Left lung (tissue), 10 donors: Measurements from ENCODE around the gene SCO1. TPM values are rescaled to one million over a fixed set of nuclear protein-coding genes. Genes with fewer than 3 reads are reported as not detected.
A peak's percentile ranks its signal among the peaks of the same experiment; 100 is the strongest.
"Not testable (repeated sequence)": the region's sequence is repeated elsewhere in the genome, so short reads cannot be mapped to it uniquely, and the experiment has no call there.

Source experiments
- ATAC-seq: fragments of 200-7000 bp; cut with Tn5 transposase; one replicate; pipeline ENCODE4 v1.9.1; 2020; ENCODE audit warnings: moderate library complexity
- DNase-seq, 4 donors: peaks; one replicate each; pipeline ENCODE4 v3.0.0-alpha.2; 2013 to 2020
- H3K27ac ChIP-seq, 2 donors: fragments of 200-600 bp; sonication (generic) in 1 of 2; one replicate each; pipeline versions ENCODE4 v1.5.0 to v1.8.0; 2020 to 2021
- H3K27me3 ChIP-seq, 2 donors: fragments of 200-600 bp; sonication (generic) in 1 of 2; one replicate each; pipeline versions ENCODE4 v1.5.0 to v1.8.0; 2020 to 2021
- H3K36me3 ChIP-seq, 2 donors: fragments of 200-600 bp; sonication (generic) in 1 of 2; one replicate each; pipeline versions ENCODE4 v1.5.0 to v1.8.0; 2020 to 2021
- H3K4me1 ChIP-seq, 2 donors: fragments of 200-600 bp; one replicate each; pipeline ENCODE4 v1.8.0; 2021
- H3K4me3 ChIP-seq, 2 donors: fragments of 200-600 bp; sonication (generic) in 1 of 2; one replicate each; pipeline versions ENCODE4 v1.5.0 to v1.8.0; 2020 to 2021; ENCODE audit warnings: mild to moderate bottlenecking in 1 of 2
- H3K9me3 ChIP-seq, 2 donors: fragments of 200-600 bp; sonication (generic) in 1 of 2; one replicate each; pipeline versions ENCODE4 v1.5.0 to v1.8.0; 2020 to 2021
- intact Hi-C, 2 donors: fragments of 100-400 bp; cut with DNase I; formaldehyde crosslinking; loops; one replicate each; pipeline versions ENCODE4 v1.11.2 to v1.14.2; 2022
- polyA plus RNA-seq, 6 donors: library from polyadenylated mRNA; unstranded; fragments of 120-200 nt; gene quantifications; one replicate each; pipeline ENCODE4 v1.2.1, GENCODE V29; 2013; ENCODE audit not compliant: insufficient read length in 6 of 6
- total RNA-seq, 2 donors: library from RNA; stranded (reverse); fragmentation: NEBNext Ultra II Directional; extraction: Animal tissue kit (Norgen Biotek cat#: 25700); gene quantifications; one replicate each; pipeline ENCODE4 v1.2.1, GENCODE V29; 2021
- TF ChIP-seq, protein P1 (sequence below), 2 donors: fragments of 200-600 bp; sonication (generic) in 1 of 2; IDR thresholded peaks; one replicate each; pipeline versions ENCODE4 v1.5.0 to v1.8.0; 2021; ENCODE audit warnings: antibody characterized with exemption in 2 of 2
- donor health status: DM: no; HTN: yes; CAD: no.
- donor health status: DM: no; HTN: no; CAD: no.

The SCO1 gene
- total and polyA plus RNA-seq, 8 donors: 24.5 to 29.6 (median 26.7) TPM

DNA sequence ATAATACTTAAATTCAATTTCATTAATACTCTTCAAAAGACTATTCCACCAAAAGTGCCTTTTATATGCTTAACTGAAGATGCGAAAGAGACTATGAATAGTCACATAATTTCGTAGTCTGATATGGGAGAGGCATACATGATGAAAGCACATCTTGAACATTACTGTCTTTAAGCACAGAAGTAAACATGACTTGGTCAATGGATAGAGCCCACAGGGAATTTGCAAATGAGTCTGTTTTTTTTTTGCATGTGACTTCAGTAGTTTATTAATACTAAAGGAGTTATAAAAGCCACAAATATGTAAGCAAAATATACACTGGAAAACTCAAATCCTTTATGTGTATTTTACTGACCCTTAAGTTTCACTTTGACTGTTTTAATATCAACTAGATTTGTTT lies 16.0 kb upstream of the SCO1 start:
- Histone ChIP-seq H3K36me3 (peaks cover 0 to 54% of the 10 kb centered on the region in 2 donors), H3K4me1 (no peaks in the 10 kb centered on the region), H3K27ac (no peak overlapping the region), H3K27me3 (no peaks in the 10 kb centered on the region), H3K4me3 (no peak overlapping the region), H3K9me3 (no peaks in the 10 kb centered on the region)
- ATAC-seq: no peak
- TF ChIP-seq, protein P1, sequence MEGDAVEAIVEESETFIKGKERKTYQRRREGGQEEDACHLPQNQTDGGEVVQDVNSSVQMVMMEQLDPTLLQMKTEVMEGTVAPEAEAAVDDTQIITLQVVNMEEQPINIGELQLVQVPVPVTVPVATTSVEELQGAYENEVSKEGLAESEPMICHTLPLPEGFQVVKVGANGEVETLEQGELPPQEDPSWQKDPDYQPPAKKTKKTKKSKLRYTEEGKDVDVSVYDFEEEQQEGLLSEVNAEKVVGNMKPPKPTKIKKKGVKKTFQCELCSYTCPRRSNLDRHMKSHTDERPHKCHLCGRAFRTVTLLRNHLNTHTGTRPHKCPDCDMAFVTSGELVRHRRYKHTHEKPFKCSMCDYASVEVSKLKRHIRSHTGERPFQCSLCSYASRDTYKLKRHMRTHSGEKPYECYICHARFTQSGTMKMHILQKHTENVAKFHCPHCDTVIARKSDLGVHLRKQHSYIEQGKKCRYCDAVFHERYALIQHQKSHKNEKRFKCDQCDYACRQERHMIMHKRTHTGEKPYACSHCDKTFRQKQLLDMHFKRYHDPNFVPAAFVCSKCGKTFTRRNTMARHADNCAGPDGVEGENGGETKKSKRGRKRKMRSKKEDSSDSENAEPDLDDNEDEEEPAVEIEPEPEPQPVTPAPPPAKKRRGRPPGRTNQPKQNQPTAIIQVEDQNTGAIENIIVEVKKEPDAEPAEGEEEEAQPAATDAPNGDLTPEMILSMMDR (IDR thresholded peaks at IDR 0.05): no peak
- no peak for DNase-seq
- intact Hi-C loops: no loop called here

DNA sequence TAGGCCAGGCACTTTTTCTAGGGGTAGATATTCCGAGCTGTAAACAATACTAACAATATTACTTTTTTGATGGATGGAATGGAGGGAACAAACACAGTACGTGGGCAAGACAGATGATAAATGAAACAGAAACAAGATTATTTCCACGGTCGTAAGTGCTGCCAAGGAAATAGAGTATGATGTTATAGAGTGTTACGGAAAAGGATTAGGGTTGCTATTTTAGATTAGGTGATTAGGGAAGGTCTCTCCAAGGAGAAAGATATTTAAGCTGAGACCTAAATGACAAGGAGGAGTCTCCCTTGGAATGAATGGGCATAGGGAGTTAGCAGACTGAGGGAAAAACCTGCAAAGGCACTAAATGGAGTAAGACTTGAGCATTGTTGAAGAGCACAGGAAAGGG lies 8.4 kb upstream of the SCO1 start:
- intact Hi-C loops: no loop called here
- no peak for DNase-seq
- no peak overlapping the region for H3K27ac ChIP-seq

DNA sequence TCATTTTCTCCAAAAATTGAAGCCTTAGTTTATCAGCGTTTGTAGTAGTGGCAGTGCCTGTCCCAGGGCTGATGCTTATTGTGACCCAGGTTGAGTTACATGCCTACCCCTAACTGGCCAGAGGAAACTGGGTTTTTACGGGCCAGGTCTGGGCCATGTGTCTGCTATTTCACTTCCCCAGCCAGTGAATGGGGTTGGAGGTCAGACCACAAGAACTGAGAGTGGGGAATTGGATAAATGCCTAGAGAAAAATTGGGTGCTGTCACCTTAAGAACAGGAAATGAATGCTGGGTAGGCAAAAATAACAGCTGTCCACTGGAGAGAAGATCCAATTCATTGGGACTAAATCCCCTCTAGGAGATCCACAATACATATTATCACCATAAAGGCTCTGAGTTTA lies 5.2 kb upstream of the SCO1 start:
- Histone ChIP-seq H3K27ac (no peak overlapping the region), H3K4me3 (no peak overlapping the region), H3K36me3 (peaks cover 0 to 29% of the 10 kb centered on the region in 2 donors), H3K27me3 (no peaks in the 10 kb centered on the region), H3K4me1 (peaks cover 0 to 24% of the 10 kb centered on the region in 2 donors), H3K9me3 (no peaks in the 10 kb centered on the region)
- TF ChIP-seq, protein P1 (IDR thresholded peaks at IDR 0.05): no peak
- intact Hi-C loops: no loop called here
- DNase-seq (no peak), ATAC-seq (no peak)

More for the DNA sequence above, 8.4 kb upstream of the SCO1 start:
- Histone ChIP-seq H3K27me3 (no peaks in the 10 kb centered on the region), H3K4me1 (peaks cover 0 to 3% of the 10 kb centered on the region in 2 donors), H3K9me3 (no peaks in the 10 kb centered on the region), H3K4me3 (no peak overlapping the region), H3K36me3 (peaks cover 0 to 60% of the 10 kb centered on the region in 2 donors)
- TF ChIP-seq, protein P1 (IDR thresholded peaks at IDR 0.05): no peak
- ATAC-seq: no peak

DNA sequence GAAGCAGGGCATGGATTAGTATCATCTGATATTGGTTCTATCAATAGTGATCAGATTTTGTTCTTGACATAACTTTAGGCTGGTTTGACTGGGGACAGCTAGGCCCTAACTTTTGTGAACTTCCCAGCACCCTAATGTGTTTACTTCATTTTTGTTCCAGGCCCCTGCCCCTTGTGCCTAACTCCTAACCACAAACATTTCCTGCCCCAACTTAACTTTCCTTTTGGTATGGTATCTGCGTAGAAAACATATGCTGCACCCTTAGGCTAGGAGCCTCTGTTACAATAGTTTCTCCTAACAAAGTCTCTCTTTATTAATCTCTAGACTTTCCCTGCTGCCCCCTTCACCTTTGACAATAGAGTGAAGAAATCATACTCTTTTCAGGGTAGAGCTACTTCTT lies 2.5 kb upstream of the SCO1 start:
- DNase-seq (no peak), ATAC-seq (no peak)
- Histone ChIP-seq H3K9me3 (no peaks in the 10 kb centered on the region), H3K4me1 (peaks cover 7 to 38% of the 10 kb centered on the region in 2 donors), H3K27ac (no peak overlapping the region), H3K27me3 (no peaks in the 10 kb centered on the region), H3K4me3 (no peak overlapping the region), H3K36me3 (peaks cover 0 to 10% of the 10 kb centered on the region in 2 donors)
- TF ChIP-seq, protein P1 (IDR thresholded peaks at IDR 0.05): no peak
- intact Hi-C loops: no loop called here

DNA sequence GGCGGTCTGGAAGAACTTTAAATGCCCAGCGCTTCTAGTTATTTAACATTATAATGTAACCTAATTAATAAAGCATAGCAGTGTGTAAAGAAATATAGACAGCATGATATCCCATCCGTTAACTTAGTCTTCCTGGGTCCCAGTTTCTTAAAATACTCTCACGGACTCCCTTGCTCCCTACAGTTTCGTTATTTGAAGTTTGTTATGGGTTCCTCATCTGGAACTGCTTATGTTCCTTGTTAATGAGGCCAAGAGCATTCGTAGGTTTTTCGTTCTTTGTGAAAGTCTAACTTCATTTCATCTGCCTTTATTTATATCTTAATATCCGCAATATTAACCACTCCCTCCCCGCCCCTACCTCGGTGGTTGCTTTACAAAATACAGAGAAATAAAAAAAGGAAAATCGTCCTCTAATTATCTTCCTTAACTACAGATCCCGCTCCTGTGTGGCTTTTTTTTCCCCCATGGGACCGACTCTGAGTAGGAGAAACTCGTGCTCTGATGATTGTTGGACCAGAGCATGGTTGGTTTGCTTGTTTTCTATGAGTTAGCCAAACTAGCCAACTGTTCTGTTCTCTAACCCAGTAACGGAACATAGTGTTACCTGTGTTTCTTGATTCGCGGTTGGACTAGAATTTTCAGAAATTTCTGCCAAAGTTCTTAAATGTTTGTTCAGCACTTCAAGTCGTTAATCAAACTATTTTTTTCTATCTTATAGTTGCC lies 924 bp upstream of the SCO1 start:
- intact Hi-C loops: no loop called here
- peak overlapping the region; percentile 94 to 96 for H3K27ac ChIP-seq
- peak overlapping the region; percentile 88 to 98 for H3K4me3 ChIP-seq
- peak in 1 of 4 donors; percentile 7 for DNase-seq
- H3K4me1 ChIP-seq: peaks cover 7 to 38% of the 10 kb centered on the region in 2 donors
- TF ChIP-seq, protein P1 (IDR thresholded peaks at IDR 0.05): no peak
- H3K9me3 ChIP-seq: no peaks in the 10 kb centered on the region
- no peaks in the 10 kb centered on the region for H3K27me3 ChIP-seq
- peak; percentile 9 for ATAC-seq
- H3K36me3 ChIP-seq: peaks cover 0 to 23% of the 10 kb centered on the region in 2 donors

DNA sequence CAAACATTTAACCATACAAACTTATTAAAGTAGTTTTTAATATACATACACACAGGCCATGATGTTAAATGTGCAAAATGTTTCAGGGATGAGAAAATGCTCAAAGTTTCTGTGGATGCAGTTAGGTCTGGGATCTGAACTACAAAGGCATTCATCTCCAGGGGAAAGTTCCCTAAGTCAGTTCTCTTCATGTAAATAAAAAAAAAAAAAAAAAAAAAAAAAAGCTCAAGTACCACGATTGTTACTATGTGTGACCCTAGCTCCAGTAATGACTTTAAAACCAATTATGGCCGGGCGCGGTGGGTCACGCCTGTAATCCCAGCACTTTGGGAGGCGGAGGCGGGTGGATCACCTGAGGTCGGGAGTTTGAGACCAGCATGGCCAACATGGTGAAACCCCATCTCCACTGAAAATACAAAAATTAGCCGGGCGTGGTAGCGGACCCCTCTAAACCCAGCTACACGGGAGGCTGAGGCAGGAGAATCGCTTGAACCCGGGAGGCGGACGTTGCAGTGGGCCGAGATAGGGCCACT lies 1.4 kb downstream of the SCO1 start:
- H3K27me3 ChIP-seq, ATAC-seq, DNase-seq, intact Hi-C loops, H3K27ac ChIP-seq, H3K9me3 ChIP-seq: not testable (repeated sequence)
- peaks cover 0 to 46% of the 10 kb centered on the region in 2 donors for H3K36me3 ChIP-seq
- H3K4me1 ChIP-seq: peaks cover 7 to 35% of the 10 kb centered on the region in 2 donors
- peak overlapping the region in 1 of 2 donors; percentile 88 for H3K4me3 ChIP-seq
